GM10847 (cell line): ENCODE data around the gene MICOS13.

Experiments
- POLR2A ChIP-seq: IDR thresholded peaks from 2 replicates; pipeline ENCODE4 v1.6.1; 2011; ENCODE audit not compliant: insufficient read length; ENCODE audit errors: extremely low read depth

The MICOS13 gene

DNA sequence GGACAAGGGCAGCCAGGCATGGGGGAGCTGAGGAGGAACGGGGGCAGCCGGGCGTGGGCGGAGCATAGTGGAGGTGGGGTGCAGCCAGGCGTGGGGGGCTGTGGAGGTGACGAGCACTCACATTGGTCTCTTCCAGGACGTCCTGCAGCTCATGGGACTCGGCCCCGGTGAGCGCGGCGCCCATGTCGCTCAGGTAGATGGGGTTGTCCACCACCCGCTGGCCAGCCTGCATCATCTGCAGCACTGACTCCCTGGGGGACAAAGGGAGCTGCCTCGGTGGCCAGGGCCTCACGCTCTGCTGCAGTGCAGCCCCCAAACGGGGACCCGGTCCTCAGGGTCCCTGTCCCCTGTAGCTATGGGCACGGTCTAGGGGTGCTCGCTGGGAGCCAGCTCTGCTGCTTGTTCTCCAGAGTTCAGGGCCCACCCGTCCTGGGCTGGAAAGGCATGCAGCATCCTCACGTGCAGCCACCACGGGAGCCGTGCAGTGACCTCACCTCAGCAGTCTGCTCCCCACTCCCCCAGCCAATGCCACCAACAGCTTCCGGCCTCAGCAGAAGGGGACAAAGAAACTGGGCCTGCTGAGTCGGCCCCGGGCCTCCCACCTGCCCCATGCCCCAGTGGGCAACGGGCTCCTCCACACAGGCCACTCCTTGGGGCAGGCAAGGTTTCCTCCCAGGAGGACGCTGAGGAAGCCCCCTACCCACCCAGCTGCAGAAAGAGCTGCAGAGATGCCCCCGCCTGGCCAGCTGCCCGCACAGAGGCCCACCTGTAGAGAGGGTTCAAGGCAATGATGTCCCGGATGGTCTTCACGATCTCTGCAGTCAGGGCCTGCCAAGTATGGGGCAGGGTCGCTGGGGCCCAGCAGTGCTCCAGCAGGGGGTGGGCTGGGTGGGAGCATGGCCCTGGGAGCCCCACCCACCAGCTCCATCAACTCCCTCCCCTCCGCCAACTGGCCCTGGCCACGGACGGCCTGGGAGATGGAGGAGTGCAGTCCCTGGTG, 27.6 kb upstream of the MICOS13 start:
- no peak for TF ChIP-seq POLR2A

DNA sequence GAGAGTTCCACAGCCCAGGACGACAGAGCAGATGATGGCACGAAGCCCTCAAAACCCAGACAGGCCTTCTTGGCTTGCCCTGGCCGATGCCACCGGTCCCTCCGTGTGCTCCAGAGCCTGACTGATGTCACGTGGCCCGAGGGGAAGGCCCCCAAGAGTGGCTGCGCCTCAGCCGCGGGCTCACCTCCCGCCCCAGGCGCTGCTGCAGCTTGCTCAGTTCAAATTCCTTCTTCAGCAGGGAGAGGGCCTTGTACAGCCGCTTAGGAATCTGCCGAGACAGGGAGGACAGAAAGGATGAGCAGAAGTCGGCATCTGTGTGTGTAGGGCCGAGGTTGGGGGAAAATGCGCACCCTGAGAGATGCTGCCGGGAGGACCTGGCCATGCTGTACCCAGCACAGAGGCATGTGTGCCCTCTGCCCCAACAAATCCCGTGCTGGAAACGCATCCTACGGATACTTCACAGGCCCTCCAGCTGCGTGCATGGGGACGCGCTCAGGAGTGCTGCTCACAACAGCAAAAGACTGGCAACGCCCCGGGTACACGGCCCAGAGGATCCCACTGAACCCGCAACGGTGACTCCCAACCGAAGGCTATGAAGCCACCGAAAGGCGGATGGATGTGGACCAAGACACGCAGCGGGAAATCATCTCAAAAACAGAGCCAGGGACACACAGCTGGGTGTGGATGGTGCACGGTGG, 26.7 kb upstream of the MICOS13 start:
- no peak for TF ChIP-seq POLR2A

DNA sequence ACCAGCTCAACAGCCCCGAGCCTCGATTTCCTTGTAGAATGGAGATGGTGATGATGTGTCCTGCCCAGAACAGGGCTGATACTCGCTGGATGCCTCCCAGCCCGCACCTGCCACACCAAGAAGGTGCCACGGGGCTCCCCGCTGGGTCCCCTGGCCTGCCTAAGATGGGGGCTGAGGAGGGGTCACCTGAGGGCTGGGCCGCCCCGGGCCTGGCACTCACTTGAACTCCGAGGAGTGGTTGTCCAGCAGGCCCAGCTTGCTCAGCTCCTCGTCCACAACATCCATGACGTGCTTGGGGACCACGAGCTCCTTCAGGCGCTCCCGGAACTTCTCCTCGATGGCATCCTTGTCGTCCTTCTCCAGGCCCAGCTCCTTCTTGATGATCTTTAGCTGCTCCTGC, 25.2 kb upstream of the MICOS13 start:
- no peak for TF ChIP-seq POLR2A

DNA sequence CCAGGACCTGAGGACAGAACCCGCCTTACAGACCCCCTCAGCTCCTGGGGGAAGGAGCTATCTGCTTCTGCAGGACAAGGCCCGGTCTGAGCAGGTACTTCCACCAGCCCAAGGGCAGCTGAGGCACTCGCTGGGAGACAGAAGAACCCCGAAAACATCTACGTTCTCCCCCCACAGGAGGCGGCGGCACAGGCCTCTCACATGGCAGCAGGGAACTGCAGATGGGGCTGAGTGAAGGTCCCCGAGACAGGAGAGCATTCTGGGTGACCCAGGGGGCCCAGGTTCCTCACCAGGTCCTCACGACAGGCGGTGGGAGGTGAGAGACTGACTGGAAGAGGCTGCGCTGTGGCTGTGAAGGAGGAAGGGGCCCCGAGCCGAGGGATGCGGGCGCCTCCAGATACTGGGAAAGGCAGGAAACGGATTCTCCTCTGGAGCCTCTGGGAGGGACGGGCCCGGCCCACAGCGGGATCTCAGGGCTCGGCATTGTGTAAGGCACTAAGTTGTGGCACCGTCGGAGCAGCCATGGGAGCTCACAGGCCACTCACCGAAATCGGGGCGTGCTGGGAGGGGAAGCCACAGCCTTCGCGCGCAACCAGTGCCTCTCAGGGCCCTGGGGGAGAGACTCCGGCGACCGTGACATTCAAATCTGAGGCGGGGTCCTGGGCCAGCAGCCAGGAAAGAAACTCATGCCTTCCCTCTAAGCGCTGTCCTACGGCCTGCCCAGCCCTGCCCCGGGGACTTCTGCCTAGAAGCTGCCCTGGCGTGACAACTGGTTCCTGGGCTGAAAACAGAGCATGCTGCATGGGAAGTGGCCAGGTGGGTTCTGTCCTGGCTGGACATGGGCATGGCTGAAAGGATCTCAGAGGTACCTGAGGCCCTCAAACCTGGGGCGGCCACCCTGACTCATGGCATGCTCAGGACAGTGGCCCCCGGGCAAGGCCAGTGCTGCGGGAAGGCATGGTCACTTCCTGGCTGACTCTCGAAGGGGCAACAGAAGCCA, 23.8 kb upstream of the MICOS13 start:
- TF ChIP-seq POLR2A, result no peak

DNA sequence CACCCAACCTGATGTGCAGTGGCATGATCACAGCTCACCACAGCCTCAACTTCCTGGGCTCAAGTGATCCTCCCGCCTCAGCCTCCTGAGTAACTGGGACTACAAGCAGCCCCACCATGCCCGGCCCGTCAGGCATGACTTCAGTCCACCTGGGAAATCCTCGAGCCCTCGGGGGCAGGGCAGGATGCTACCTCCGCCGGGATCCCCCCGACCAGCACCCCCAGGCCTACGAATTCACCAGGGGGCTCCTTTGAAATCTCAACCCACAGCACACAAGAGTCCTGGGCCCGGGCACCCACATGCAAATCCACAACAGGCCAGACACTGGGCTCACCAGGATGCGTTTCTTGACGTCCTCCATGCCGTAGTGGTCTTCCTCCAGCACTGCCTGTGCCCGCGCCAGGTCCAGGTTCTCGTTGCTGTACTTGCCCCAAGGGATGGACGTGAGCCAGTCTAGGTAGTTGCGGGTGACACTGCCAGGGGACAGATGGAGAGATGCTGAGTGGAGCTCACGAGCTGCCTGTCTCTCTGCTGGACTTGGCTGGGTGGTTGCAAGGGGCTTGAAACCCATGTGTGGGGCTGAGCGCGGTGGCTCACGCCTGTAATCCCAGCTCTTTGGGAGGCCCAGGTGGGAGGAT, 20.3 kb upstream of the MICOS13 start:
- no peak for TF ChIP-seq POLR2A

DNA sequence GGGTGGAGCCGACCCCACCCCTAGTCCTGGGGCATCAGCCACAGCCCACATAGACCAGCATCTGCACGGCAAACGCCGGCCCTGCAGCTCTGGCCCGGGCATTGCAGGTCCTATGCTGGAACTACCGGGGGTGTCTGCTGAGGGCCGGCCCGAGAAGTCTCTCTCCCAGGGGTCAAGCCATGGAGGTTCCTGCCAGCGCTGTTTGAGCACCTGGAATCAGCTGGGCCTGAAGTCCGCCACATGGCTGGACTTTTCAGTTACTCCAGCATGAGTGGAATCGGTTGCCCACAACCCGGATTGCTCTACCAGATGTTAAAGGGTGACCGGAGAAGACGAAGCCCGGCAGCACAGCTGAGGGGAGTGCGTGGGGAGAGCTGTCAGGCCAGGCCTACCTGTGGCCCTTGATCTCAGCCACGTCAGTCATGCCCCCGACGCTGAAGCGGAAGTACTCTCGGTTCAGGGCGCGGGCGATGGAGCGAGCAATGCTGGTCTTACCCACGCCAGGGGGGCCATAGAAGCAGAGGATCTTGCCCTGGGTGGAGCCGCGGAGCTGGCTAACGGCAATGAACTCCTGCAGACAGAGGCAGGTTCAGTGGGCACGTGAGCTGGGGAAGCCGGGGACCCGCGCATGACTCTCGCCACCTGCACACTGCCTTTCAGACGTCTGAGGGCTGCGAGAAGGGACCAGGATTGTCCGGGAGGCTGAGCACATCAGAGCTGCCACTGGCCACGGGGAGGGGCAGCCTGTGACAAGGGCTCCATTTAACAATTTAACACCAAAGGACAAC, 18.5 kb upstream of the MICOS13 start:
- no peak for TF ChIP-seq POLR2A

DNA sequence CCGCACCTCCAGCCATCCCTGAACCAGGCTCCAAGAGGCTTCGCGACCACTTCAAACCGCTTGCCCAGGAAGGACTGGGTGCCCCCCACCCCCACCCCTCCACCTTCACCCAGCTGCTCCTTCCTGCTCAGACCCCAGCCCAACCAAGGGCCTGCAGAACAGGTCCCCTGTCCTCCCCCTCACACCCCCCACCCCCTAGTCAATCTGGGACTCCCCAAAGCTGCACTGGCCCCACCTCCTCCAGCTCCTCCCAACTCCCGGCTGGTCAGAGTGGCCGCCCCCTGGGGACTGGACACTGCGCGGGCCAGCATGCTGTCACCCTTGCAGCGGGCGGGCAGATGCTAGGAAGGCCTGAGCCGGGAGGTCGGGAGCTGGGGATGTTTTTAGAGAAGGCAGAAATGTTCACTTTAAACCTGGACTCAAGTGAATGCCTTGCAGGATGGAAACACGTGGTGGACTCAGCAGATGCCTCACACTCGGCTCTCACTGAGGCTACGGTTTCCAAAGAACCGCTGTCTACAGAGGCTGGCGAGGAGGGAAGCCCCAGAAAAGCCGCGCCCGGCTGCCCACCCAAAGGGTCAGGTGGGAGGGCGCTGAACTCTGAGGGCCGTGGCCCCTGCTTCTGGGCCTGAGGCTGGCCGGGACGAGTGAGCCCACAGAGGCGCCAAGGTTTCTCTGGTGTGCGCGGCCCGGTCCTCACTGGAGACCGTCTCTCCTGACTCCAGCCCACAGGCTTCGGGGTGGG, 17.7 kb upstream of the MICOS13 start:
- TF ChIP-seq POLR2A, result no peak

DNA sequence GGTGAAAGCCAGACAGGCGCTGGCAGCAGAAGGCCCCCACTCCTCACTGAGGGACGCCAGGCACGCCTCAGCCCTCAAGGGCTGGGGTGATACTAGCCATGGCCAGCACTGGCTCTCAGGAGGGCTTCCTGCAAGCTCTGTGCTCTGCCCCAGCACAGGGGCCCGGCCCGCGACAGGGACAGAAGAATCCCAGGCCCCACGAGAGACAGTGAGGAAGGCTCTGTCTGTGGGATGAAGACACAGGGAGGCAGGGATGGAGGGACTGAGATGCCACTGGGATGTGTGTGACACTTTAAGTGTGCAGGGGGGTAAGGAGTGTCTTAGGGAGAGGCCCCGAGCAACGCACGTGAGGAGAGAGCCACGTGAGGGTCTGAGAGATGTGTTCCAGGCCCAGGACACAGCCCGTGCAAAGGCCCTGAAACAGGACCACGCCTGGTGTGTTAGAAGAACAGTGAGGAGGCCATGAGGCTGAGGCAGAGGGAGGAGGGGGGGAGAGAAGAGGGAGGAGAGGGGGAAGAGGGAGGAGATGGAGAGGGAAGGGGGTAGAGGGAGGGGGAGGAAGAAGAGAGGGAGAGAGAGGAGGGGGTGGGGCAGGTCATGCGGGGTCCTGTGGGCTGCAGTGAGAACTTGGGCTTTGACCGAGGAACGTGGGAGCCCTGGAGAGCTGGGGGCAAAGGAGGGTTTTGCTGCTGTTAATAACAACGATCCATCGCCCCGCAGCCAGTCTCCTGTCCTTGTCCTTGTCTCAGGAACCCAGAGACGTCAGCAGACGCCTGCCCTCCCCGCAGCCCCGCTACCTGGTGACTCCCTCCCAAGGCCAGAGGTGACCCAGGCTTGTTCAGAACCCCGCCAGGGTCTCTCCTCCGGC, 16.9 kb upstream of the MICOS13 start:
- TF ChIP-seq POLR2A, result peak; percentile 9

DNA sequence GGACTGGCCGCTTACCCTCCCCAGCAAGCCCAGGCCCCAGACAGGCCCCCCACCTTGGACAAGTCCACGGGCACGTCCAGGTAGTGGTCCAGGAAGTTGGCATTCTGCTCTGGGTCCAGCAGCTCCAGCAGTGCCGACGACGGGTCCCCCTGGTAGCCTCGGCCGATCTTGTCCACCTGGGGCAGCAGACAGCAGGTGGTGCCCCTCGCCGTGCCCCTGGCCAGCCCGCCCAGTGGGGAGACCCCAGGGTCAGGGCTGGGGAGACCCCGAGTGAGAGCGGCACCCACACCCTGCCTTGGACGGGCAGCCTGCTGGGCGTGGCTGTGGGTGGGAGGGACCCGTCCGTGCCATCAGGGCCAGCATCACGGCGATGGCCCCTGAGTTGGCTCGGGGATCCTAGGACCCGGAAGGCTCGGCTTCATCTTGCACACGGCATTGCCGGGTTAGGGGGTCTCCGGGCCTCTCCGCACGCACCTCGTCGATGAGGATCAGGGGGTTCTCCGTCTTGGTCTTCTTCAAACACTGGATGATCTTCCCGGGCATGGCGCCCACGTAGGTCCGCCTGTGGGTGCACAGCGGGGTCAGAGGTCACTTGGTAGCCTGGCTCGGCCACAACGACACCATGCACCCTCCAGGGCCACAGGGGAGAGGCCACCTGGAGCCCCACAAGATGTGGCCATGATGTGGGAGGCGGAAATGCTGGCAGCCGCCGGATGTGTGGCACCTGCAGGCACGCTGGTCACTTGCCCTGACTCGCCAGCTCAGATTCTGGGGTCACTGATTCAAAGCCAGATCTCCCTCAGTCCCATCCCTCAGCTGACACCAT, 16.1 kb upstream of the MICOS13 start:
- TF ChIP-seq POLR2A, result no peak

DNA sequence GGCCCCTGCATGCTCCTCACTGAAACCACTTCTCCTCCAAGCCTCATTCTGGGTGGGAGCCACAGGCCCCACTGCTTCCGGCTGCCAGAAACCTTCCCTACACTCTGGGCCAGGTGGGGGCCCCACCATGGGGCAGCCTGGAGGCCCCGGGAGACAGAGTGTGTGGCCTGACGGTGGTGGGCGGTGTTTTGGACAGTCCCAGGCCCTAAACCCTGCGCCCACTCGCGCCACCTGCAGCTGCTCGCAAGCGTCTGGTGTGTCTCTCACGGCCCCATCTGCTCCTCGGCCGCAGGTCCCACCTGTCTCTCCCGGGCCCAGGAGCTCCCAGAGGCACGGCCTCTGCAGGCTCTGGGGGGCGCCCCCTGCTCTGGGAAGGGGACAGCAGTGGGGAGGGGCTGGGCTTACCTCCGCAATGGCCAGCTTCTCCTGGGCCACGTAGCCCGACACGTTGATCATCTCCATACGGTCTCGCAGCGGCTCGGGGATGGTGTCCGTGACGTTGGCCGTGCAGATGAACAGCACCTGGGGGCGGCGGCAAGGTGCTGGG, 15.4 kb upstream of the MICOS13 start:
- no peak for TF ChIP-seq POLR2A
